ENCODE data around the gene LMTK3. TPM values are rescaled to one million over a fixed set of nuclear protein-coding genes. Genes with fewer than 3 reads are reported as not detected.

The LMTK3 gene
- total RNA-seq, 1 donor from 2014 or later = 0.32 TPM

- Mint-ChIP-seq H3K27me3 (ENCODE audit: unreplicated experiment) (no peaks in the 10 kb centered on the region), H3K9me3 (ENCODE audit: unreplicated experiment) (no peaks in the 10 kb centered on the region), H3K36me3 (ENCODE audit: unreplicated experiment) (peaks cover 12% of the 10 kb centered on the region), H3K4me3 (ENCODE audit: unreplicated experiment) (no peak overlapping the region), H3K4me1 (ENCODE audit: unreplicated experiment) (peaks cover 14% of the 10 kb centered on the region), H3K27ac (ENCODE audit: unreplicated experiment) (no peak overlapping the region)
- no peak for TF ChIP-seq CTCF (IDR thresholded peaks at IDR 0.05)
- DNase-seq (ENCODE audit: extremely low spot score, unreplicated experiment) = no peak
Measured at GRCh38 chr19:48443731-48444128, 67.9 kb downstream of the LMTK3 start.

GRCh38 chr19:48443256-48443655 is 68.4 kb downstream of the LMTK3 start:
- no peak for TF ChIP-seq CTCF (IDR thresholded peaks at IDR 0.05)
- no peak overlapping the region for H3K4me3 Mint-ChIP-seq (ENCODE audit: unreplicated experiment)
- no peak for DNase-seq (ENCODE audit: extremely low spot score, unreplicated experiment)
- peaks cover 8% of the 10 kb centered on the region for H3K36me3 Mint-ChIP-seq (ENCODE audit: unreplicated experiment)
- H3K27ac Mint-ChIP-seq (ENCODE audit: unreplicated experiment) = no peak overlapping the region
- H3K27me3 Mint-ChIP-seq (ENCODE audit: unreplicated experiment) = no peaks in the 10 kb centered on the region
- H3K9me3 Mint-ChIP-seq (ENCODE audit: unreplicated experiment) = no peaks in the 10 kb centered on the region
- peaks cover 14% of the 10 kb centered on the region for H3K4me1 Mint-ChIP-seq (ENCODE audit: unreplicated experiment)

GRCh38 chr19:48442116-48443035 is 69.3 kb downstream of the LMTK3 start:
- Mint-ChIP-seq H3K9me3 (ENCODE audit: unreplicated experiment) (no peaks in the 10 kb centered on the region), H3K27ac (ENCODE audit: unreplicated experiment) (no peak overlapping the region), H3K4me3 (ENCODE audit: unreplicated experiment) (no peak overlapping the region), H3K27me3 (ENCODE audit: unreplicated experiment) (no peaks in the 10 kb centered on the region), H3K36me3 (ENCODE audit: unreplicated experiment) (peaks cover 2% of the 10 kb centered on the region), H3K4me1 (ENCODE audit: unreplicated experiment) (peaks cover 19% of the 10 kb centered on the region)
- no peak for DNase-seq (ENCODE audit: extremely low spot score, unreplicated experiment)
- no peak for TF ChIP-seq CTCF (IDR thresholded peaks at IDR 0.05)

GRCh38 chr19:48441360-48442050 is 70.1 kb downstream of the LMTK3 start:
- Mint-ChIP-seq H3K9me3 (ENCODE audit: unreplicated experiment) (no peaks in the 10 kb centered on the region), H3K4me1 (ENCODE audit: unreplicated experiment) (peaks cover 20% of the 10 kb centered on the region), H3K27me3 (ENCODE audit: unreplicated experiment) (no peaks in the 10 kb centered on the region), H3K36me3 (ENCODE audit: unreplicated experiment) (peaks cover 2% of the 10 kb centered on the region), H3K27ac (ENCODE audit: unreplicated experiment) (no peak overlapping the region), H3K4me3 (ENCODE audit: unreplicated experiment) (no peak overlapping the region)
- DNase-seq (ENCODE audit: extremely low spot score, unreplicated experiment) = no peak
- no peak for TF ChIP-seq CTCF (IDR thresholded peaks at IDR 0.05)

- no peak overlapping the region for H3K4me3 Mint-ChIP-seq (ENCODE audit: unreplicated experiment)
- DNase-seq (ENCODE audit: extremely low spot score, unreplicated experiment) = no peak
- H3K4me1 Mint-ChIP-seq (ENCODE audit: unreplicated experiment) = peaks cover 7% of the 10 kb centered on the region
- H3K27ac Mint-ChIP-seq (ENCODE audit: unreplicated experiment) = no peak overlapping the region
- H3K36me3 Mint-ChIP-seq (ENCODE audit: unreplicated experiment) = no peaks in the 10 kb centered on the region
- no peaks in the 10 kb centered on the region for H3K27me3 Mint-ChIP-seq (ENCODE audit: unreplicated experiment)
- no peak for TF ChIP-seq CTCF (IDR thresholded peaks at IDR 0.05)
- no peaks in the 10 kb centered on the region for H3K9me3 Mint-ChIP-seq (ENCODE audit: unreplicated experiment)
Measured at GRCh38 chr19:48436586-48436985, 75.0 kb downstream of the LMTK3 start.

Measured in osteocyte (in vitro differentiated cells).